Motor neuron (in vitro differentiated cells): Measurements from ENCODE around the gene NHERF2. TPM values are rescaled to one million over a fixed set of nuclear protein-coding genes. Genes with fewer than 3 reads are reported as not detected.
A peak's percentile ranks its signal among the peaks of the same experiment; 100 is the strongest.

Experiments used
- ATAC-seq, 8 experiments: fragments of 200-7000 bp; cut with Tn5 transposase; replicated peaks in 6 of 8; 2 replicates each; pipeline ENCODE4 v1.8.0; 2021; ENCODE audit warnings: mild to moderate bottlenecking in 8 of 8, moderate library complexity in 8 of 8
- H3K27ac ChIP-seq, 2 donors: fragments of 250-450 bp; sonication (Bioruptor Pico); 2 replicates each; pipeline ENCODE4 v1.9.0; 2021; ENCODE audit warnings: antibody characterized with exemption in 2 of 2, mild to moderate bottlenecking in 2 of 2, moderate library complexity in 1 of 2
- H3K4me1 ChIP-seq, 2 donors: fragments of 250-450 bp; sonication (Bioruptor Pico); replicated peaks in 1 of 2; 2 replicates each; pipeline ENCODE4 v1.6.1; 2021; ENCODE audit warnings: antibody characterized with exemption in 2 of 2, mild to moderate bottlenecking in 2 of 2, moderate library complexity in 1 of 2
- H3K4me3 ChIP-seq, 5 donors: fragments of 250-450 bp; sonication (Bioruptor Pico); 2 replicates each; pipeline ENCODE4 v1.9.0; 2021; ENCODE audit warnings: antibody characterized with exemption in 5 of 5, mild to moderate bottlenecking in 5 of 5, moderate library complexity in 4 of 5
- WGBS, 10 experiments: fragments of 450-650 bp; shearing (Covaris generic); methylation state at CpG; one replicate each; pipeline ENCODE4 v1.0.0; 2022; 5-methylcytosine and 5-hydroxymethylcytosine counted together
- in situ Hi-C, 9 experiments: fragments of 400-800 bp; cut with MboI; loops; one replicate each; pipeline ENCODE4 v1.15.0; 2021; ENCODE audit warnings: low sequenced_read_pairs in 9 of 9, low pct_unique_long_range_greater_than_20kb in 2 of 9; ENCODE audit not compliant: unreplicated experiment in 9 of 9
- total RNA-seq, 8 experiments: library from RNA; unstranded; fragments of 300-600 nt; gene quantifications; 2 replicates each; pipeline versions ENCODE4 v1.2.3 to v1.2.4, GENCODE V29; 2022

NHERF2 gene
- total RNA-seq, 8 experiments from 2014 or later, result 1.2 to 27.4 (median 7.8) TPM

GRCh38 chr16:2042986-2043666, 16.4 kb downstream of the NHERF2 start:
- no peak for ATAC-seq
- H3K27ac ChIP-seq, result no peak overlapping the region
- 80 to 100% (median 91%) methylated on average over 1 to 6 of the region's 11 CpGs; no CpG with 5 or more reads in 6 of the 10 experiments for WGBS, 10 experiments
- in situ Hi-C loops, result loop anchor here in 1 of 9 experiments (25.0 kb wide), 1 partner anchor 94 kb away; the partner anchor contains the start of genes PKD1 and RAB26
- H3K4me3 ChIP-seq, result no peak overlapping the region
- H3K4me1 ChIP-seq, result peaks cover 24 to 27% of the 10 kb centered on the region in 2 donors

- Histone ChIP-seq H3K27ac (no peak overlapping the region), H3K4me1 (peaks cover 23 to 28% of the 10 kb centered on the region in 2 donors), H3K4me3 (no peak overlapping the region)
- no peak for ATAC-seq
- in situ Hi-C loops, result loop anchor here in 1 of 9 experiments (25.0 kb wide), 1 partner anchor 93 kb away; the partner anchor contains the start of genes PKD1 and RAB26
- WGBS, 10 experiments, result 80 to 100% methylated on average over 1 to 3 of the region's 26 CpGs; no CpG with 5 or more reads in 8 of the 10 experiments
Measured at GRCh38 chr16:2043667-2044451, 17.2 kb downstream of the NHERF2 start.

GRCh38 chr16:2044541-2044940, 17.8 kb downstream of the NHERF2 start:
- in situ Hi-C loops, result loop anchor here in 1 of 9 experiments (25.0 kb wide), 1 partner anchor 93 kb away; the partner anchor contains the start of genes PKD1 and RAB26
- peaks cover 19 to 24% of the 10 kb centered on the region in 2 donors for H3K4me1 ChIP-seq
- H3K27ac ChIP-seq, result no peak overlapping the region
- 97% methylated on average over 6 of the region's 22 CpGs; no CpG with 5 or more reads in 9 of the 10 experiments for WGBS, 10 experiments
- no peak overlapping the region for H3K4me3 ChIP-seq
- ATAC-seq, result no peak

- peak overlapping the region in 1 of 5 donors; percentile 72 for H3K4me3 ChIP-seq
- H3K27ac ChIP-seq, result no peak overlapping the region
- no peak for ATAC-seq
- in situ Hi-C loops, result loop anchor here in 1 of 9 experiments (25.0 kb wide), 1 partner anchor 91 kb away; the partner anchor contains the start of genes PKD1 and RAB26
- 0 to 100% (median 95%) methylated on average over 1 to 8 of the region's 21 CpGs; no CpG with 5 or more reads in 5 of the 10 experiments for WGBS, 10 experiments
- H3K4me1 ChIP-seq, result peaks cover 11 to 13% of the 10 kb centered on the region in 2 donors
Measured at GRCh38 chr16:2045965-2046892, 19.5 kb downstream of the NHERF2 start.

- peak overlapping the region; percentile 72 to 93 (median 77) for H3K4me3 ChIP-seq
- WGBS, 10 experiments, result 0 to 80% (median 10%) methylated on average over 1 to 5 of the region's 8 CpGs; no CpG with 5 or more reads in 5 of the 10 experiments
- ATAC-seq, result no peak
- in situ Hi-C loops, result loop anchor here in 1 of 9 experiments (25.0 kb wide), 1 partner anchor 90 kb away; the partner anchor contains the start of genes PKD1 and RAB26
- peaks cover 11 to 13% of the 10 kb centered on the region in 2 donors for H3K4me1 ChIP-seq
- H3K27ac ChIP-seq, result no peak overlapping the region
Measured at GRCh38 chr16:2046893-2047329, 20.2 kb downstream of the NHERF2 start.

GRCh38 chr16:2047330-2048115, 20.8 kb downstream of the NHERF2 start, which contains the start of the genes NTHL1 and TSC2:
NTHL1 (minus strand) TSS chr16:2047834; CDS start chr16:2047823, 11 bp downstream.
TSC2 (plus strand) TSS chr16:2047985; CDS start chr16:2048616, 631 bp downstream.
- peak within 1 kb of the TSS; percentile 72 to 93 (median 77) for H3K4me3 ChIP-seq
- in situ Hi-C loops, result loop anchor here in 1 of 9 experiments (25.0 kb wide), 1 partner anchor 90 kb away; the partner anchor contains the start of genes PKD1 and RAB26
- H3K27ac ChIP-seq, result peak within 1 kb of the TSS; percentile 22 to 43
- peaks cover 9 to 11% of the 10 kb centered on the region in 2 donors for H3K4me1 ChIP-seq
- 0 to 3% (median 1%) methylated on average over 6 to 19 of the region's 81 CpGs; no CpG with 5 or more reads in 7 of the 10 experiments for WGBS, 10 experiments
- ATAC-seq, result peak; percentile 93 to 98 (median 96)

GRCh38 chr16:2048116-2048543, 21.4 kb downstream of the NHERF2 start:
- Histone ChIP-seq H3K4me3 (peak overlapping the region; percentile 72 to 93 (median 77)), H3K4me1 (peaks cover 8 to 11% of the 10 kb centered on the region in 2 donors), H3K27ac (peak overlapping the region; percentile 22 to 43)
- ATAC-seq, result peak in 3 of 8 experiments; percentile 39 to 47 (median 47)
- WGBS, 10 experiments, result 0 to 4% (median 0%) methylated on average over 1 to 8 of the region's 30 CpGs; no CpG with 5 or more reads in 6 of the 10 experiments
- in situ Hi-C loops, result loop anchor here in 1 of 9 experiments (25.0 kb wide), 1 partner anchor 89 kb away; the partner anchor contains the start of genes PKD1 and RAB26

GRCh38 chr16:2053211-2053610, 26.5 kb downstream of the NHERF2 start:
- ATAC-seq, result peak in 1 of 8 experiments; percentile 8
- peaks cover 6 to 8% of the 10 kb centered on the region in 2 donors for H3K4me1 ChIP-seq
- H3K27ac ChIP-seq, result no peak overlapping the region
- WGBS, 10 experiments, result 72 to 100% (median 97%) methylated on average over 1 to 8 of the region's 21 CpGs; no CpG with 5 or more reads in 5 of the 10 experiments
- in situ Hi-C loops, result no loop called here
- H3K4me3 ChIP-seq, result no peak overlapping the region

GRCh38 chr16:2053897-2054296, 27.2 kb downstream of the NHERF2 start:
- H3K4me1 ChIP-seq, result peaks cover 2 to 10% of the 10 kb centered on the region in 2 donors
- ATAC-seq, result no peak
- no peak overlapping the region for H3K4me3 ChIP-seq
- in situ Hi-C loops, result no loop called here
- 83 to 100% (median 98%) methylated on average over 1 to 9 of the region's 17 CpGs; no CpG with 5 or more reads in 6 of the 10 experiments for WGBS, 10 experiments
- no peak overlapping the region for H3K27ac ChIP-seq

GRCh38 chr16:2054543-2055245, 28.0 kb downstream of the NHERF2 start:
- in situ Hi-C loops, result no loop called here
- peaks cover 0 to 7% of the 10 kb centered on the region in 2 donors for H3K4me1 ChIP-seq
- H3K4me3 ChIP-seq, result no peak overlapping the region
- WGBS, 10 experiments, result 80 to 100% (median 95%) methylated on average over 1 to 4 of the region's 29 CpGs; no CpG with 5 or more reads in 6 of the 10 experiments
- no peak overlapping the region for H3K27ac ChIP-seq
- ATAC-seq, result no peak
